ENCODE measurements around the gene POMGNT1. TPM values are rescaled to one million over a fixed set of nuclear protein-coding genes. Genes with fewer than 3 reads are reported as not detected.

The POMGNT1 gene
- total and polyA plus RNA-seq, 2 of the 13 experiments (the other 11 are each of a cell fraction or from before 2014, with no cell fraction given), result 33.9 to 46.8 TPM

- TF ChIP-seq PRDM10 (CRISPR knock-in tag; IDR thresholded peaks at IDR 0.05; ENCODE audit: low read depth), result no peak
- peak; percentile 26; the same call in 1 of the 2 replicates for TF ChIP-seq CREBL2 (CRISPR knock-in tag; IDR thresholded peaks at IDR 0.05; ENCODE audit: borderline replicate concordance)
- TF ChIP-seq SP5 (CRISPR knock-in tag; IDR thresholded peaks at IDR 0.05; ENCODE audit: borderline replicate concordance, low read depth), result no peak
- TF ChIP-seq ZNF597 (CRISPR knock-in tag; IDR thresholded peaks at IDR 0.05), result no peak
- TF ChIP-seq HOXA9 (CRISPR knock-in tag; IDR thresholded peaks at IDR 0.05; ENCODE audit: borderline replicate concordance), result no peak
- TF ChIP-seq ZMAT5 (CRISPR knock-in tag; IDR thresholded peaks at IDR 0.05; ENCODE audit: borderline replicate concordance, low read depth), result no peak
- TF ChIP-seq HMGXB3 (CRISPR knock-in tag; IDR thresholded peaks at IDR 0.05; ENCODE audit: borderline replicate concordance), result no peak
- TF ChIP-seq MAX (IDR thresholded peaks at IDR 0.05), result peak; percentile 9; the same call in 1 of the 2 replicates
- no peak for TF ChIP-seq BCL6 (CRISPR knock-in tag; IDR thresholded peaks at IDR 0.05)
- TF ChIP-seq ZBTB20 (CRISPR knock-in tag; IDR thresholded peaks at IDR 0.05; ENCODE audit: borderline replicate concordance, low read depth), result no peak
- 0 out of 2 replicates have a peak, but pooled peaks have one; percentile 6 for TF ChIP-seq TP53 (CRISPR knock-in tag; conservative IDR thresholded peaks at IDR 0.05)
- TF ChIP-seq ZNF362 (CRISPR knock-in tag; IDR thresholded peaks at IDR 0.05; ENCODE audit: borderline replicate concordance), result no peak
- no peak for TF ChIP-seq TCF7L2 (IDR thresholded peaks at IDR 0.05; ENCODE audit: low read depth, low read length)
- TF ChIP-seq ZFP1 (CRISPR knock-in tag; IDR thresholded peaks at IDR 0.05), result no peak
- TF ChIP-seq TRIM22 (IDR thresholded peaks at IDR 0.05), result no peak
These were observed at the start of gene POMGNT1 (continued) for GRCh38 chr1:46197964-46198811.

Measured in HepG2 (cell line).